COLO668 (cell line): ENCODE measurements around the gene ADAM19.

Experiments
- DNase-seq: peaks from one replicate; lab custom pipeline; 2025; ENCODE audit not compliant: unreplicated experiment; lab: John Stamatoyannopoulos, UW

The ADAM19 gene

DNA sequence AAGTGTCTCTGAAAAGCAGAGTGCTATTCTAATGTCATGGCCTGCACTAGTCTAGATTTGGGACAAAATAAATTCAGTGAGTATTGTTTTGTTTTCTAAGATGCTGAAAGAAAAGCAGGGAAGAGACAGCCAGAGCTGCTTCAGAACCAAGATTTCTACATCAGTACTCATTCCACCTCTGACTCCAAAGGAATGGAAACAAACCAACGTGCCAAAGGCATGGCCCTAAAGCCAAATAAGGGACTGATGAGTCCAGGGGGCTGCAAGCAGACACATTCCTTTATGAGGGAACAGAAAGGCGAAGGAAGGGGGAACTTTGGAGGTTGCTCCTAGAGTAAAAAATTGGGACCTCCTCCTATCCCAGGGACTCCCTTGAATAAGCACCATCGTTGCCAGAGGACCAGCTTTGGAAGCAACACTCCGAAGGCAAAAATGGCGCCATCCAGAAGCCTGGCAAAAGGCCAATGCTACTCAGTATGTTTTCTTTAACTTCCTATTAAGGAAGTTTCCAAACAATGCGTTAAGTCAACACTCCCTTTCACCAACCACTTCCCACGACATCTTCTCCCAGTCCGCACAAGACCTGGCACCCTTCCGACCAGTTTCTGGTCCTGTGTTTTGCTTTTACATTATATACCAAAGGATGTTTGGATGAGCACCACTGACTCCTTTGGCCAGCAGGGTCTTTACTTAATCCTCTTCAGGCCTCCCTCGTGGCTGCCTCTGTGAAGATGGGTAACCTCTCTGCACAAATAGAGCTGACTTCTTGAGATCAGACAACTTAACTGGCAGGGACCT, 31.6 kb downstream of the ADAM19 start:
- no peak for DNase-seq

DNA sequence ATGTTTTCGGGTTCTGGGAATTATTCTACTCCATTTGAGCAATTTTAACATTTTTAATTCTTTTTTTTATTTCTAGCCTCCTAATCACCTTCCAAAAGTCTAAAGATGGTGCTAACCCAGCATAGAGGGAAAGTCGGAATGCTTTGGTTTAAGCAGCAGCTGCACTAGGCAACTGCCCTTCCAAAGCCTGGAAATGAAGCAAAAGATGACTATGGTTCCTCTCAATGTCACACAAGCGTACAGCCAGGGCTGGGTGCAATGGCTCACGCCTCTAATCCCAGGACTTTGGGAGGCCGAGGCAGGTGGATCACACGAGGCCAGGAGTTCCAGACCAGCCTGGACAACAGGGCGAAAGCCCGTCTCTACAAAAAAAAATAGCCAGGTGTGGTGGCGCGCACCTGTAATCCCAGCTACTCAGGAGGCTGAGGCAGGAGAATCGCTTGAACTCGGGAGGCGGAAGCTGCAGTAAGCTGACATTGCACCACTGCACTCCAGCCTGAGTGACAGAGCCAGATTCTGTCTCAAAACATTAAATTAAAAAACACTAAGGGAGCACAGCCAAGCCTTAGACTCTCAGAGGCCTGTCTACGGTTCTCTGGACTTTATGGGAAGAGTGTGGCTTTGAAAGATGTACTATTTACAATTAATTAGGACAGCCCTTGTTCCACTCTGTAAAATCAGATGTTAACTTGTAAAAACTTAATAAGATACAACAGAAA, 33.1 kb downstream of the ADAM19 start:
- DNase-seq: no peak

DNA sequence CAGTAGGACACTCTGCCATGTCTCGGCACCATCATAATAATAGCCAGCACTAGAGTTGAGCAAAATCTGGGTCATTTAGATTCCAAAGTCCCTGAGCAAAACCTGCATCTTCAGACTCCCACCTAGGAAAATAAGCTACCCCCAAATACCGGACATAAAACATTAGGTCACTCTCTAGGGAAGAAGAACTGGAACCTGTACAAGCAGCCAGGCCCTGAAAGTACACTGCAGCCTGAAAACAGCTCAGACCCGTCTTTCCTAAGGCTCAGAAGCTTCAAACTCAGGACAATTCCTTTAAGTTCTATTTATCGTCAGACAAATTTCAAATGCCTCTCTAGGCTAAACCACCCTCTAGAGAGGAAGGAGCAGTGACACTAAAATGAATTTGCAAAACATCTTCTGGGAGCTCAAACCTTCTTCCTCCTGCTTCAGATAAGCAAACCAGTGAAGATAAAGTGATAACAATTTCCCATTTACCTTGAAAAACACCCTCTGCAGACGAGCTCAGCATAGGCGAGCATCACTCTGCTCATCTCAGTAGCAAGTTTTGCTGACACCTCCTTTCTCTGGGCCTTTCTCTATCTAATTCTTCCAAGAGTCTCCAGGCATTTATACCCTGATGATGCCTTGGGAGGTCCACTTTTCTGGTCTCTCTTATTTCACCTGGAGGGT, 34.0 kb downstream of the ADAM19 start:
- DNase-seq: no peak

DNA sequence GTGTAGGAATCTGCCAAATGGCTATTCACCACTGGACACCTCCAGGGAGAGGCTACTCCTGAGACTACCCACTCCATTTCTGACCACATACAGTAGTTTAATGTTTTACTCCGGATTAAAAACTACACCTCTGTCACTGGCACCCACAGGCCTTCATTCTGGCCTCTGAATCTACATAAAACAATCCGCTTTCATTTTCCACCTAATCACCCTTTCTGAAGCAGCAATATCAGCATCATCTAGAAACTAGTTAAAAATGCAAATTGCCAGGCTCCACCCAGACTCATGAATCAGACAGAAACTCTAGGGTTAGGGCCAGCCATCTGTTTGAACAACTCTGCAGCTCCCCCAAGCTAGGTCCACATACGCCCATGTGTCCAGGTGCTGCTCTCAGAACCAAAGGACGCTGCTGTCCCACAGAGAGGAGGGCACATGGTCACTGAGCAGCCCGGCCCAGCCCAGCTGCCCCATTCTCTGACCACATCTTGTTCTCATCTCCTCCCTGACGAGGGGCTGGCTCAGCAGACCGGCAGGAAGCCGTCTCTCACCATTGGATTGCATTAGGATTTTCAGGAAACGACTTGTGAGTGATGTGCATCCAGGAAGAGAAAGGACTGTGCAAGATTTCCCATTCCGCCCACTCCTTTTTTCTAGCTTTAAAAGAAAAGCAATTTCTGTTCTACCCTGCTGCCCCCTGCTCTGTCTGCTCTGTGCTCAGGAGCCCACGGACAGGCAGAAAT, 34.7 kb downstream of the ADAM19 start:
- no peak for DNase-seq

DNA sequence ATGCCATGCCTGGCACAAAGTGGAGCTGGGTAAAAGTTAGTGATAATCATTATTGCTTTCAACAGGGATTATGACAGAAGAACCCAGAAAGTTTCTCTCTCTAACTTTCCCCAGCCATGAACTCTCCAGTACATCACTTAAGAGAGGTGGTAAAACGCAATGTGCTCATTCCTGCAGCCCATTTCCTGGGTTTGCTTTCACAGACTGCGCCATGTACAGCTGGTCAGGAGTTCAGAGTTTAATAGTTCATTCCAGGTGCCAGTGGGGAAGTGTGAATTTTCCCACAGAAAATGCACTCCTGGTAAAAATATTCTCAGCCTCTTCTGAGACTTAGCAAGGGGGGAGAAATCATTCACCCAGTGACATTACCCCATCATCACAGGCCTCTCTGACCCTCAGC, 35.5 kb downstream of the ADAM19 start:
- DNase-seq: no peak

DNA sequence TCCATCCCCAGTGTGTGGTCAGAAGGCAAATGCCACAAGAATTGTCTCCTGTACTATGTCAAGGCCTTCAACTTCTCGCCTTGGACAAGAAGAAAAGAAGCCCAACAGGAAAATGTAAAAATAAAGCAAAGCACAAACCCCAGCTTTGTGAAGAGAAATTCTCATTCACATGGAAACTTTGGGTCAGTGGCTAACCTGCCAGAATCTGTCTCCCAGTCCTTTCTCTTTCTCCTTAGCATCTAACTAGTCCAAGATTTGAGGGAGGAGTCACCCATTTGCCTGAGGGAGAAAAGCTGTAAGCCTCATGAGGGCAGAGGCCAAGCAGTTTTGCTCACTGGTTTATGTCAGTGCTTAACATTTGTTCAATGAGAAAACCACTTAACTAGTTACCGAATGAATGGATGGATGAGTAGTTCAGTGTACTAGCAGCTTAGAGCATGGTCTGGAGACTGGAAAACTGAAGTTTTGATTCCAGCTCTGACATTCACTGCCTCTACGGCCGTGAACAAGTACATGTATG, 36.0 kb downstream of the ADAM19 start:
- DNase-seq: no peak

DNA sequence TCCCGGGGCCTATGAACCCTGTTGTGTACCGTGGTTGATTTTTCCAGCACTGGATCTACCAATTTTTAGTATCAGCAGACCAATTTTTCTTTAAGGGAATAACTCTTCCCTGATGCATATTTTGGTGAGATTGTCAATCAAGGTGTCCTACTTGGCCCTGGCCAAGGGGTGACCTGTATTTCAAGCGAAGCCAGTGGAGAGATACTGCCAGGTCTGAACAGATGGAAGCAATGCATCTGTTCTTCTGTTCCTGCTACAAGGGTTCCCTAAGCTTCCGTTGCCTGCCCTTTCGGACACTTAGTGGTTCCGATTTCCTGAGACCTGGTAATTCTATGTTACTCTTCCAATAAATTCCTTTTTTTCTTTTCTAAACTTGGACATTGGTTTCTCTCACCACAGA, 37.3 kb downstream of the ADAM19 start:
- no peak for DNase-seq

DNA sequence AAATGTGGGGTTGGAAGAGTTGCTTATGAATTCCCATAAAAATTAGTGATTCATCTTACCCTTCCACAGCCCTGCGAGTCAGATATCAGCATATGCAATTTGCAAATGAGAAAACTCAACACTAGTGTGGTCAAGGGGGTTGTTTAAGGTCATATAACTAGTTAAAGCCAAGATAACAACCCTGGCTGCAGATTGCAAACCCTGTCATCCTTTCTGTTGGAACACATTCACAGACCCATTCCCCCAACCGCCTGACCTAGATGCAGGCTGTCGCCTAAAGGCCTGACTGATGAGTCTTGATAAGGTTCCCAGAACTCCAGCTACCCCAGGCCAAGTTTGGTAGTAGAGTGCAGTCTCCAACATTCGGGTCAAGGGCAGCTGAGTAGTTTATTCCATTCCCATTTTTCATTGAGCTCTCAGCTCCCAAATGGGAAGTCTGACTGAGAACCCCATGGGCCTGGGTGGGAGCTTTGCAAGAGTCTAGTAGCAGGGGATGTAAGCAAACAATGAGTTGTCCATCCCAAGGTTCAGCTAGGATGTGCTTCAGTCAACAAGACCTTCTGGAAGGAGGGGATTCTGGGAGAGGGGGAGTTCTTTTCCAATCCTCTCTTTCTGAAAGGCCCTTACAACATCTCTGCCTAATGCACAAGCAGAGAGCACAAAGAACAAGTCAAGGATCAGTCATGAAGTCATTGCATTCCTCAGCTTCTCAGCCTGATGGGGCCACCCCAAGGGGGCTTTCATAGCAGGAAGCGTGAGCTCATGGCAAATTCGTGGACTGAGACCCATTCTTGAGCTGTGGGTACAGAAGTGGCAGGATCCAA, 40.3 kb downstream of the ADAM19 start:
- DNase-seq: no peak

DNA sequence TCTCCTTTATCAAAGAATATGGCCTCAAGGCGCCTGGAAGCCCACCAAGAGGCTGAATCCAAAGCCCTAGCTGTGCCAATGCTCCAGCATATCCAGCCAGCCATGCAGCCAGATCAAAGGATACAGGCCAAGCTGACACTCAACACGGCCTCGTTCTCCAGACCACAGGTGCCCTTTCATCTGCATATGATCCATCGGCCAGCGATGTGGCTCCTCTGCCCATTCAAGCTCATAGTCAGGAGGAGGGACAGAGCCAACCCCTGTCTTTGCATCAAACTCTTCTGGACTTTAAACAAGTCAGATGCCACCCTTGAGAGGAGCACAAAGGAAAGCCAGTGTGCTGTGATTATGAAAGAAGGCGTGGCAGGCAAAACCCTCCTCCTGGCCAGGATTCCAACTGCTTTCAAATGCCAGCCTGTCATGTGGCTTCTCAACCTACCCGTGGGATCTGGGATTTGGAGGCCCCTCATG, 42.5 kb downstream of the ADAM19 start:
- DNase-seq: no peak

DNA sequence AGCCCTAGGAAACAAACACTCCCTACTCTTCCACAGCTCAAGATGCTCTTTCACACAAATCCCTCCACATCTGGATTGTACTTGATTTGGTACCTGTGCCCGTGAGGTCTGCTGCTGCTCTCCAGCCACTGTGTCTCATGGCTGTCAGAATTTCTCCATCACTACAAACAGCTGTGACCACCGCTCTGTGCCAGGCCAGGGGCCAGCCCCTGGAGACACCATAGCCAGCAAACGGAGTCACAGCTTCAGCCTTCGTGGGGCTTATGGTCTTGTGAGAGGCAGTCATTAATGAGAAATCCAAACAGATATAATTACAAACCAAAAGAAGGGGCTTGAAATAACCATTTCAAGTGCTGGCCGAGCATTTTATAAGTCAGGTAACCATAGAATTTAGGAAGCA, 43.6 kb downstream of the ADAM19 start:
- no peak for DNase-seq

DNA sequence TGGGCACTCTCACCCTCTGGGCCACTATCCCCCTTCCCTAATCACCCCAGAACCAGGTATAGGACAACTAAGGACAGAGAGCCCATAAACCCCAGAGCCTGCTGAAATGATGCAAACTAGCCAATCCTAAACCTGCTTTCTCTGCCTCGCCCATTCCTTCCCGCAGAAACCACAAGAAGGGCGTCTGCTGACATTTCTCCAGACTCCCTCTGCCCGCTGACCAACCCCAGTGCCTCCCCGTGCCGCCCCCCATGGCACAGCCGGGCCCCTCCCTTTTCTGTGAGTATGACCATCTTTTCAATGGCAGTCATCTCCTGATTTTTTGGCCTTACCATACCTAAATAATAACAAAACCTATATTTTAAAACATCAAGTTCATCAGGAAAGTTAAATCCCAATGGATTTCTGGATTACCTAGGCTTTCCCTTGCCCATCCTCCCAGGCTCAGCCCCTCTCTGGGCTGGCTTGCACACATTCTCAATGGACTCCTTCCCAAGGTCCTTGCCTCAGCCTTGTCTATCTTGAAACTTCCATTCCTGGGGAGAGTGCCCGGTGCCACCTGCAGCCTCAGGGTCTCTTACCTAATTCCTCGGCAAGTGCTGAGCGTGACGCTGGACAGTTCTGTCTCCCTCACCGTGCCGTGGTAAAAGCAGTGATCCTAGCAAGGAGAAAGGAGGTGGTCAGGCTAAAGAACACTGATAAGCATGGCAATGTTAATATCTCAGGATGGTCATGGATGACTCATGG, 45.2 kb downstream of the ADAM19 start:
- DNase-seq: no peak

DNA sequence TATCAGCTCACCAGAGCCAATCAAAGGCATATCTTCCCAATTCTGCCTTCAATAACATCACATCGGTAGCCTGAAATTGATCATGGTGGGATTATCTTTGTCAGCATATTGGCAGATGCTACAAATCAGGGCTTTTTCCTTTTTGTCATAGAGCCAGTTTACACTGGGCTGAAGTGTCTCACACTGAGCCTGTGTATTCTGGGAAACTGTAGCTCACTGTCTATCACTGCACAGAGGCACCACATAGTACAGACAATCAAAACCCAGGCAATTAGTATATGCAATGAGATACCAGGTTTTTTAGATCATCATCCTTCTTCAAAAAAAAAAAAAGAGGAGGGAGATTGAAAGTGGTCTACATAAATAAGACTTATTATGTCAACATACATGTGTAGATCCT, 46.6 kb downstream of the ADAM19 start:
- no peak for DNase-seq

DNA sequence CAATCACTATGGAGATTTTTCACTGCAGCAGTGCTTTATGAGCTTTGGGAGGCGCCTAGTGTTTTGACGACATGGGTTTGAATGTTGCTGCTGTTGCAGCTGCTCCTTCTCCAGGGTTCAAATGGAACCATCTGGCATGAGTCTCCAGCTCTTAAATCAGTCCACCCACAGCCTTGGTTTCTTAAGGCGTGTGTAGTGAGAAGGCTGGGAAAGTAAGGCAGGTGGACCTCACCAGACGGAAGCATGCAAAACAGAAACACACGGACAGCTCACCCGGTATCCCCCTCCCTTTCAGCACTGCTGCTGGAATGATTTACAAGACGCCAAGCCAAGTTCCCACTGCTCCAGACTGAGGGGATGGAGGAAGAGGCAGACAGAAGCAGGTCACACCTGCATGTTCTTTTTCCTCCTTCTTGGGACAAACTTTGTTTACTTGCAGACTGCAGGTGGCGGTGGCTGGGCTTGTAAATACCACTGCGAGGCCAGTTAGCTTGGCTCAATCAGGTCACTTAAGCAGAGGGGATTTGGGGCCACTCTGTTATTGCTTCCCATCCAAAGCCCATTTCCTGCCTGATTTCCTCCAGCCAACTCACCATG, 47.4 kb downstream of the ADAM19 start:
- DNase-seq: no peak

DNA sequence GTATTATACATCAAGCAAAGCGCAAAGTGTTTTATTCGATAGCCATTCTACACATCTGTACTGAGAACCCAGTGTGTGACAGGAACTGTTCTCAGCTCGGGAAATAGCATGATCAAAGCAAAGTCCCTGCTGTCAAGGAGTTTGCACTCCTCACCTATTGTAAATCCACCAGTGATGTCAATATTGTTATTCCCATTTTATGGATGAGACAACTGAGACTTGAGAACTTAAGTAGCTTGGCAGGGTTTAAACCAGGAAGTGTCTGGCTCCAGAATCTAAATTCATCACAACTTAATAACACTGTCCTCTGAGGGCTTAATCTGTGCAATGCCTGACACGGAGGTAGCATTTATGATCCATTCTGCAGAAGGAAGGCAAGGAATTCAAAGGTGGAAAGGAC, 50.7 kb downstream of the ADAM19 start:
- DNase-seq: no peak

DNA sequence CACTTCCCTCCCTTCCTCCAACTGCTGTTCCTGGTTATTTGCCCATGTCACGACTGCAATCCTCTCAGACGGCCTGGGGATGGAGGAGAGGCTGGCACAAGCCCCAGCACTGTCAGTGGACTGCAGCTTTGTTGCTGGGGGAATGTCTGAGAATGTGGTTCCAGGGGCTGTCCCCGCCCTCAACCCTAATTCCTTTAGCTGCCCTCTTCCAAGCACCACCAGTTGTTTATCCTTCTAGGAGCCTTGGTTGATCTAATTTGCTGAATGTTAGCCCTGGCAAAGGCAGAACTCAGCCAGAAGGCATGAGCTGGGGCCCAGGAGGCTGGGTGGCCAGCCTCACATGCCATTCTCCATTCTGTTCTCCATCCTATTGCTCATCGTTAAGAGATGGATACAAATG, 51.6 kb downstream of the ADAM19 start:
- DNase-seq: no peak

DNA sequence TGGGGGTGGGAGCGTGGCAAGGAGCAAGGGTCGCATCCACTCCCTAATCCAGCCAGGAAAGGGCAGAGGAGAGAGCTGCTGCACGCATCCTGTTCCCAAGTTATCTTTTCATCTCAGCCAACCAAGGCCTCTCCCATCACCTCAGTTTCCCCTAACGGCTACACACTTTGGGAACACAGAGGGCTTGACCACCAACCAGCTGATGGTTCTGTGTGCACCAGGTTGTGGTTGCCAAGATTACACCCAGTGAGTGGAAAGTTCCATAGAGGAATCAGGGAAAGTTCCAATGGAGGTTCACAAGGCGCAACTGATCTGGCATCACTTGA, 53.9 kb downstream of the ADAM19 start:
- DNase-seq: no peak

DNA sequence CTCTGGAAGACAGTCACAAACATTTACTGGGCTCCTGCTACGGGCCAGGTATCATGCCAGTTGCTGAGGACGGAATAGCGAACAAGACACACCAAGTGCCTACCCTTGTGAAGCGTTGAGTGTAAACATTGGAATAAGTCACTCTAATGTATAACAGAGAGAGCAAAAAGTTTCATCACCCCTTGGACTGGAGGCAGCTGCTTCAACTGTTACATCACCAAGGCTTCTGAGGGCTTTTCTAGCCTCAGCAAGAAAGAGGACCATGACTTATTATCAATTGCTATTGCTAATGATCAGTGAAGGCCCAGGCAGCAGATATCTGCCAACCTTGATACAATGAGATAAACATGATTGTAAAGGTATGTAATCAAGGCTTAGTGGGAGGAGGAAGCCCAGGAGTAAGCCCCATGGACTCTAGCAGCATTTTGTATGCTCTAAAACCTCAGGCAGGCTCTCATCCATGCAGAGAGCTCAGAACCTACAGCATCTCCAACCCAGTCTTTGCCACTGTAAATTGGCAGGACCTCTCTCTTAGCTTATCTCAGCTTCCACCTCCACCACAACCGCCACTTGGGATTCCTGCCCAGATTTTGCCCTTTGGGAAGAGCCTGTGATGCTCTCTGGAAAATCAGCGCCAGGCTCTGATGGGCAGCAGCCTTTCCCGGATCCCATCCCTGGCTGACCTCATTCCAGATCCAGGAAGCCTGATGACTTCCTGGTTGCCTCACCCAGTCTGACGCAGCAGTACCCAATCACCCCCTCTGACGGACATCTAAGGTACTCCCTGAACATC, 54.5 kb downstream of the ADAM19 start:
- no peak for DNase-seq

DNA sequence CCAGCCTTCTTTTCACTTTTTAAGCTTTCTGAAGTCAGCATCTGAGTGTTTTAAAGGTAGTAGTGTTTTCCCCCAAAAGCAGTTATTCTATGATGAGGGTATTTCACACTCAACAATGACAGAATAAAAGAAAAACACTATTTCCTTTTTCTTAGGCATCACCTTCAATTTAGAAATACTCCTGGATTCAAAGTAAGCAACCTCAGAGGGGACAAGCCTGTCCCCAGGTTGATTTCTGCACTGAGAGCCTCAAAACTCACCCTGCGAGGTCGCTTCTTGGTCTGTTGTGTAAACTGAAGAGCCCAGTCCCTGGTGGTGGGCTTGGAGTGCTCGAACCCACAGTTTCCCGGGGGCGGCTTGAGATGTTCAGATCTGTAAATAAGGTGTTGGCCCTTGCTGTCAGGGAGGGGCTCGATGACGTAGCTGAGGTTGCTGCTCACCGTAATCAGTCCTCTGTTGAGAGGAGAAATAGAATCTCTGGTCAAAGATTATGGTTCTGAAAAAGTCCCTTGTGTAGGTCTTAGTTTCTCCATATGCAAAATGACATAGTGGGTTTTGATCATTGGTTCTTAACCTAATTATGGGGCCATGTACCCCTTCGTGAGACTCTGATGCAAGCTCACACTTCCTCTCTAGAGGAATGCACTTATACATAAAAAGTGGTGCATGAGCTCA, 55.9 kb downstream of the ADAM19 start:
- no peak for DNase-seq
